Measurements from ENCODE around the gene C10orf105.

Gene C10orf105

GRCh38 chr10:71687480-71687879, 32.1 kb downstream of the C10orf105 start:
- peaks cover 51% of the 10 kb centered on the region for H3K4me1 Mint-ChIP-seq (ENCODE audit: low read depth)
- H3K36me3 Mint-ChIP-seq (ENCODE audit: low read depth), result peaks cover 7% of the 10 kb centered on the region
- H3K9me3 Mint-ChIP-seq, result peaks cover 9% of the 10 kb centered on the region
- intact Hi-C loops (cut with micrococcal nuclease), result no loop called here
- no peak overlapping the region for H3K27ac Mint-ChIP-seq
- peaks cover 23% of the 10 kb centered on the region for H3K27me3 Mint-ChIP-seq
- no peak overlapping the region for H3K4me3 Mint-ChIP-seq

GRCh38 chr10:71687077-71687476, 32.5 kb downstream of the C10orf105 start:
- Mint-ChIP-seq H3K27me3 (peaks cover 23% of the 10 kb centered on the region), H3K27ac (no peak overlapping the region), H3K4me3 (no peak overlapping the region), H3K36me3 (ENCODE audit: low read depth) (peaks cover 7% of the 10 kb centered on the region), H3K4me1 (ENCODE audit: low read depth) (peaks cover 48% of the 10 kb centered on the region), H3K9me3 (peaks cover 9% of the 10 kb centered on the region)
- intact Hi-C loops (cut with micrococcal nuclease), result no loop called here

GRCh38 chr10:71685554-71686232, 33.9 kb downstream of the C10orf105 start:
- no peak overlapping the region for H3K4me3 Mint-ChIP-seq
- H3K4me1 Mint-ChIP-seq (ENCODE audit: low read depth), result peaks cover 44% of the 10 kb centered on the region
- peaks cover 7% of the 10 kb centered on the region for H3K36me3 Mint-ChIP-seq (ENCODE audit: low read depth)
- no peak overlapping the region for H3K27ac Mint-ChIP-seq
- peaks cover 9% of the 10 kb centered on the region for H3K9me3 Mint-ChIP-seq
- intact Hi-C loops (cut with micrococcal nuclease), result no loop called here
- H3K27me3 Mint-ChIP-seq, result peaks cover 25% of the 10 kb centered on the region

- Mint-ChIP-seq H3K9me3 (peaks cover 9% of the 10 kb centered on the region), H3K27ac (no peak overlapping the region), H3K27me3 (peaks cover 28% of the 10 kb centered on the region), H3K4me1 (ENCODE audit: low read depth) (peaks cover 40% of the 10 kb centered on the region), H3K4me3 (no peak overlapping the region), H3K36me3 (ENCODE audit: low read depth) (peaks cover 7% of the 10 kb centered on the region)
- intact Hi-C loops (cut with micrococcal nuclease), result no loop called here
Observed at GRCh38 chr10:71684356-71685173, 35.0 kb downstream of the C10orf105 start.

- Mint-ChIP-seq H3K27me3 (peaks cover 28% of the 10 kb centered on the region), H3K36me3 (ENCODE audit: low read depth) (peaks cover 5% of the 10 kb centered on the region), H3K4me3 (no peak overlapping the region), H3K27ac (no peak overlapping the region), H3K4me1 (ENCODE audit: low read depth) (peaks cover 42% of the 10 kb centered on the region), H3K9me3 (peaks cover 6% of the 10 kb centered on the region)
- intact Hi-C loops (cut with micrococcal nuclease), result no loop called here
Observed at GRCh38 chr10:71683301-71683700, 36.3 kb downstream of the C10orf105 start.

GRCh38 chr10:71681977-71682376, 37.6 kb downstream of the C10orf105 start:
- Mint-ChIP-seq H3K36me3 (ENCODE audit: low read depth) (no peaks in the 10 kb centered on the region), H3K27ac (no peak overlapping the region), H3K9me3 (no peaks in the 10 kb centered on the region), H3K4me1 (ENCODE audit: low read depth) (peaks cover 51% of the 10 kb centered on the region), H3K4me3 (no peak overlapping the region), H3K27me3 (peaks cover 29% of the 10 kb centered on the region)
- intact Hi-C loops (cut with micrococcal nuclease), result no loop called here

- peaks cover 45% of the 10 kb centered on the region for H3K4me1 Mint-ChIP-seq (ENCODE audit: low read depth)
- intact Hi-C loops (cut with micrococcal nuclease), result no loop called here
- H3K27ac Mint-ChIP-seq, result no peak overlapping the region
- H3K27me3 Mint-ChIP-seq, result peaks cover 18% of the 10 kb centered on the region
- H3K9me3 Mint-ChIP-seq, result no peaks in the 10 kb centered on the region
- no peak overlapping the region for H3K4me3 Mint-ChIP-seq
- H3K36me3 Mint-ChIP-seq (ENCODE audit: low read depth), result no peaks in the 10 kb centered on the region
Observed at GRCh38 chr10:71679425-71679824, 40.2 kb downstream of the C10orf105 start.

- no peaks in the 10 kb centered on the region for H3K36me3 Mint-ChIP-seq (ENCODE audit: low read depth)
- H3K27ac Mint-ChIP-seq, result peak overlapping the region; percentile 56
- peaks cover 37% of the 10 kb centered on the region for H3K4me1 Mint-ChIP-seq (ENCODE audit: low read depth)
- no peaks in the 10 kb centered on the region for H3K9me3 Mint-ChIP-seq
- H3K4me3 Mint-ChIP-seq, result no peak overlapping the region
- H3K27me3 Mint-ChIP-seq, result peaks cover 15% of the 10 kb centered on the region
- intact Hi-C loops (cut with micrococcal nuclease), result no loop called here
Observed at GRCh38 chr10:71678057-71678805, 41.3 kb downstream of the C10orf105 start.

GRCh38 chr10:71677261-71677660, 42.3 kb downstream of the C10orf105 start:
- intact Hi-C loops (cut with micrococcal nuclease), result no loop called here
- Mint-ChIP-seq H3K36me3 (ENCODE audit: low read depth) (no peaks in the 10 kb centered on the region), H3K27me3 (peaks cover 10% of the 10 kb centered on the region), H3K4me3 (no peak overlapping the region), H3K27ac (peak overlapping the region; percentile 56), H3K9me3 (no peaks in the 10 kb centered on the region), H3K4me1 (ENCODE audit: low read depth) (peaks cover 36% of the 10 kb centered on the region)

GRCh38 chr10:71675295-71675970, 44.1 kb downstream of the C10orf105 start:
- no peak overlapping the region for H3K27ac Mint-ChIP-seq
- no peak overlapping the region for H3K4me3 Mint-ChIP-seq
- peaks cover 8% of the 10 kb centered on the region for H3K27me3 Mint-ChIP-seq
- H3K36me3 Mint-ChIP-seq (ENCODE audit: low read depth), result no peaks in the 10 kb centered on the region
- H3K9me3 Mint-ChIP-seq, result no peaks in the 10 kb centered on the region
- H3K4me1 Mint-ChIP-seq (ENCODE audit: low read depth), result peaks cover 38% of the 10 kb centered on the region
- intact Hi-C loops (cut with micrococcal nuclease), result no loop called here

- Mint-ChIP-seq H3K27ac (peak overlapping the region; percentile 51), H3K27me3 (peaks cover 10% of the 10 kb centered on the region), H3K4me1 (ENCODE audit: low read depth) (peaks cover 28% of the 10 kb centered on the region), H3K4me3 (no peak overlapping the region), H3K9me3 (no peaks in the 10 kb centered on the region), H3K36me3 (ENCODE audit: low read depth) (no peaks in the 10 kb centered on the region)
- intact Hi-C loops (cut with micrococcal nuclease), result no loop called here
Observed at GRCh38 chr10:71671994-71672946, 47.3 kb downstream of the C10orf105 start.

- Mint-ChIP-seq H3K4me3 (no peak overlapping the region), H3K27ac (peak overlapping the region; percentile 45), H3K9me3 (no peaks in the 10 kb centered on the region), H3K36me3 (ENCODE audit: low read depth) (no peaks in the 10 kb centered on the region), H3K4me1 (ENCODE audit: low read depth) (peaks cover 51% of the 10 kb centered on the region), H3K27me3 (peaks cover 24% of the 10 kb centered on the region)
- intact Hi-C loops (cut with micrococcal nuclease), result no loop called here
Observed at GRCh38 chr10:71667387-71667752, 52.2 kb downstream of the C10orf105 start.

Data from dendritic cell treated with granulocyte-macrophage colony-stimulating factor and Interleukin-4, amounts not matched to agents 40 ng/mL and 50 ng/mL, for 4 days (primary cell).